CD4-positive, alpha-beta T cell (primary cell): ENCODE data around the gene CRIP2. TPM values are rescaled to one million over a fixed set of nuclear protein-coding genes. Genes with fewer than 3 reads are reported as not detected.
A peak's percentile ranks its signal among the peaks of the same experiment; 100 is the strongest.

Experiments
- ATAC-seq: fragments of 200-7000 bp; cut with Tn5 transposase; one replicate; pipeline ENCODE4 v1.10.0; 2022; ENCODE audit warnings: mild to moderate bottlenecking; ENCODE audit not compliant: poor library complexity
- CTCF ChIA-PET: fragments of 350-600 bp; sonication (Branson Sonifier 250); formaldehyde crosslinking; loops from one replicate; lab custom pipeline; 2021; ENCODE audit warnings: antibody characterized with exemption, inconsistent platforms; lab: Charles Lee
- POLR2A ChIA-PET: fragments of 350-600 bp; sonication (Branson Sonifier 250); formaldehyde crosslinking; loops from one replicate; lab custom pipeline; 2021; ENCODE audit warnings: antibody characterized with exemption, inconsistent platforms; lab: Charles Lee
- DNase-seq, 14 experiments: peaks; one replicate each; pipeline ENCODE4 v3.0.0-alpha.2; 2013 to 2020; ENCODE audit warnings: mixed read lengths in 2 of 14
- H3K27ac ChIP-seq, 2 donors: one replicate each; pipeline versions ENCODE4 v1.5.1 to v1.7.0; 2013; ENCODE audit warnings: low read length in 2 of 2, low read depth in 1 of 2, mild to moderate bottlenecking in 1 of 2
- H3K27me3 ChIP-seq, 2 experiments: 1 replicate in 1 of 2; 2 replicates in 1 of 2; pipeline versions ENCODE4 v1.6.1 to v1.7.0; 2013; ENCODE audit warnings: low read length in 2 of 2, control low read depth in 1 of 2, mild to moderate bottlenecking in 1 of 2, moderate library complexity in 1 of 2; ENCODE audit not compliant: insufficient read depth in 2 of 2, control insufficient read depth in 1 of 2
- H3K36me3 ChIP-seq: one replicate; pipeline ENCODE4 v1.6.1; 2013; ENCODE audit warnings: low read length, control low read depth; ENCODE audit not compliant: insufficient read depth
- H3K4me1 ChIP-seq: one replicate; pipeline ENCODE4 v1.6.1; 2013; ENCODE audit warnings: low read length, control low read depth; ENCODE audit not compliant: insufficient read depth
- H3K4me3 ChIP-seq: one replicate; pipeline ENCODE4 v1.5.1; 2013; ENCODE audit warnings: mild to moderate bottlenecking, low read length, moderate library complexity
- H3K9me3 ChIP-seq, 2 experiments: 1 replicate in 1 of 2; 2 replicates in 1 of 2; pipeline versions ENCODE4 v1.6.1 to v1.7.0; 2013; ENCODE audit warnings: low read length in 2 of 2, mild to moderate bottlenecking in 2 of 2, control low read depth in 1 of 2, moderate library complexity in 1 of 2; ENCODE audit not compliant: control insufficient read depth in 1 of 2, insufficient read depth in 1 of 2
- H3K27ac Mint-ChIP-seq: one replicate; pipeline ENCODE4 v1.8.0; 2020; ENCODE audit warnings: mixed read lengths
- H3K27me3 Mint-ChIP-seq: one replicate; pipeline ENCODE4 v1.8.0; 2021; ENCODE audit warnings: mixed read lengths
- H3K36me3 Mint-ChIP-seq: one replicate; pipeline ENCODE4 v1.8.0; 2021; ENCODE audit warnings: low read depth, mixed read lengths
- H3K4me1 Mint-ChIP-seq: one replicate; pipeline ENCODE4 v1.8.0; 2021; ENCODE audit warnings: low read depth, mixed read lengths
- H3K4me3 Mint-ChIP-seq: one replicate; pipeline ENCODE4 v1.8.0; 2020; ENCODE audit warnings: mild to moderate bottlenecking, mixed read lengths
- H3K9me3 Mint-ChIP-seq: one replicate; pipeline ENCODE4 v1.8.0; 2020; ENCODE audit warnings: mixed read lengths
- intact Hi-C, 2 experiments: fragments of 100-400 bp; cut with DNase I in 1 of 2; cut with micrococcal nuclease in 1 of 2; formaldehyde crosslinking; loops; one replicate each; pipeline versions ENCODE4 v1.15.1 to v1.9.0; 2023 to 2025; cut with DNase I, micrococcal nuclease
- total RNA-seq, 174 experiments: library from RNA in 2 of 174; stranded (reverse) in 2 of 174; gene quantifications; one replicate each; pipeline ENCODE4 v1.2.3 and lab custom pipeline; 2021 to 2026
- TF ChIP-seq, protein P1 (sequence below): fragments of 200-600 bp; IDR thresholded peaks from one replicate; pipeline ENCODE4 v1.8.0; 2022; ENCODE audit warnings: antibody characterized with exemption, mild to moderate bottlenecking

Gene CRIP2
- total RNA-seq, 2 experiments from 2014 or later = 62.5 to 68.3 TPM

DNA sequence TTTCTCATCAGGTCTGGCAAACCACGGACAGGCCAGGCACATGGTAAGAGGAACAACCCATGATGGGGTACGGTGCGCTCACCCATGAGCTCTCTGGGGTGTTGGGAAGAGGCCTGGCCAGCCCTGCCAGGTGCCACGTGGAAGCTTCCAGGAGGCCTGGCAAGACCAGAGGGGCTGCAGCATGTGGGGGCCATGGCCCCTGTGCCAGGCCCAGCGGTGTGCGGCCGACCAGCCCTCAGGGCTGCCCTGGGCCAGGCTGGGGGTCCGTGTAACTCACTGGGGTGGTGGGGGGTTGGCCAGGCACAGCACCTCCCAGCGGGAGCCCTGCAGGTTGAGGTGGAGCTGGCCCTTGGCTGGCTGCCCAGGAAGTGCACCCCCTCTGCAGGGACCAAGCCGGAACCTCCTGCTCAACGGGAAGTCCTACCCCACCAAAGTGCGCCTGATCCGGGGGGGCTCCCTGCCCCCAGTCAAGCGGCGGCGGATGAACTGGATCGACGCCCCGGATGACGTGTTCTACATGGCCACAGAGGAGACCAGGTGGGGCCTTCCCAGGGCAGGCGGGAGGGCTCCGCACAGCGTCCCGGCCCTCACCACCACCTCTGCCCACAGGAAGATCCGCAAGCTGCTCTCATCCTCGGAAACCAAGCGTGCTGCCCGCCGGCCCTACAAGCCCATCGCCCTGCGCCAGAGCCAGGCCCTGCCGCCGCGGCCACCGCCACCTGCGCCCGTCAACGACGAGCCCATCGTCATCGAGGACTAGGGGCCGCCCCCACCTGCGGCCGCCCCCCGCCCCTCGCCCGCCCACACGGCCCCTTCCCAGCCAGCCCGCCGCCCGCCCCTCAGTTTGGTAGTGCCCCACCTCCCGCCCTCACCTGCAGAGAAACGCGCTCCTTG lies 4.9 kb upstream of the CRIP2 start:
- peaks cover 18% of the 10 kb centered on the region for H3K4me1 ChIP-seq
- Mint-ChIP-seq H3K27me3 (no peaks in the 10 kb centered on the region), H3K27ac (no peak overlapping the region), H3K4me1 (peaks cover 4% of the 10 kb centered on the region), H3K36me3 (no peaks in the 10 kb centered on the region), H3K9me3 (no peaks in the 10 kb centered on the region), H3K4me3 (no peak overlapping the region)
- H3K36me3 ChIP-seq = peaks cover 17% of the 10 kb centered on the region
- DNase-seq (no peak), ATAC-seq (no peak)
- H3K4me3 ChIP-seq = no peak overlapping the region
- no peaks in the 10 kb centered on the region for H3K9me3 ChIP-seq
- H3K27me3 ChIP-seq = no peaks in the 10 kb centered on the region
- TF ChIP-seq, protein P1, sequence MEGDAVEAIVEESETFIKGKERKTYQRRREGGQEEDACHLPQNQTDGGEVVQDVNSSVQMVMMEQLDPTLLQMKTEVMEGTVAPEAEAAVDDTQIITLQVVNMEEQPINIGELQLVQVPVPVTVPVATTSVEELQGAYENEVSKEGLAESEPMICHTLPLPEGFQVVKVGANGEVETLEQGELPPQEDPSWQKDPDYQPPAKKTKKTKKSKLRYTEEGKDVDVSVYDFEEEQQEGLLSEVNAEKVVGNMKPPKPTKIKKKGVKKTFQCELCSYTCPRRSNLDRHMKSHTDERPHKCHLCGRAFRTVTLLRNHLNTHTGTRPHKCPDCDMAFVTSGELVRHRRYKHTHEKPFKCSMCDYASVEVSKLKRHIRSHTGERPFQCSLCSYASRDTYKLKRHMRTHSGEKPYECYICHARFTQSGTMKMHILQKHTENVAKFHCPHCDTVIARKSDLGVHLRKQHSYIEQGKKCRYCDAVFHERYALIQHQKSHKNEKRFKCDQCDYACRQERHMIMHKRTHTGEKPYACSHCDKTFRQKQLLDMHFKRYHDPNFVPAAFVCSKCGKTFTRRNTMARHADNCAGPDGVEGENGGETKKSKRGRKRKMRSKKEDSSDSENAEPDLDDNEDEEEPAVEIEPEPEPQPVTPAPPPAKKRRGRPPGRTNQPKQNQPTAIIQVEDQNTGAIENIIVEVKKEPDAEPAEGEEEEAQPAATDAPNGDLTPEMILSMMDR = no peak
- CTCF ChIA-PET = interaction anchor here (1.2 to 4.6 kb wide), 4 partner anchors 20 to 99 kb away, joined by 4 to 28 read pairs (median 6); partner anchors contain the start of gene TEDC1
- POLR2A ChIA-PET = interaction anchor here (1.3 kb wide), 1 partner anchor 11 kb away, joined by 3 read pairs; no protein-coding TSS in a partner anchor
- no peak overlapping the region for H3K27ac ChIP-seq
- intact Hi-C loops = no loop called here

DNA sequence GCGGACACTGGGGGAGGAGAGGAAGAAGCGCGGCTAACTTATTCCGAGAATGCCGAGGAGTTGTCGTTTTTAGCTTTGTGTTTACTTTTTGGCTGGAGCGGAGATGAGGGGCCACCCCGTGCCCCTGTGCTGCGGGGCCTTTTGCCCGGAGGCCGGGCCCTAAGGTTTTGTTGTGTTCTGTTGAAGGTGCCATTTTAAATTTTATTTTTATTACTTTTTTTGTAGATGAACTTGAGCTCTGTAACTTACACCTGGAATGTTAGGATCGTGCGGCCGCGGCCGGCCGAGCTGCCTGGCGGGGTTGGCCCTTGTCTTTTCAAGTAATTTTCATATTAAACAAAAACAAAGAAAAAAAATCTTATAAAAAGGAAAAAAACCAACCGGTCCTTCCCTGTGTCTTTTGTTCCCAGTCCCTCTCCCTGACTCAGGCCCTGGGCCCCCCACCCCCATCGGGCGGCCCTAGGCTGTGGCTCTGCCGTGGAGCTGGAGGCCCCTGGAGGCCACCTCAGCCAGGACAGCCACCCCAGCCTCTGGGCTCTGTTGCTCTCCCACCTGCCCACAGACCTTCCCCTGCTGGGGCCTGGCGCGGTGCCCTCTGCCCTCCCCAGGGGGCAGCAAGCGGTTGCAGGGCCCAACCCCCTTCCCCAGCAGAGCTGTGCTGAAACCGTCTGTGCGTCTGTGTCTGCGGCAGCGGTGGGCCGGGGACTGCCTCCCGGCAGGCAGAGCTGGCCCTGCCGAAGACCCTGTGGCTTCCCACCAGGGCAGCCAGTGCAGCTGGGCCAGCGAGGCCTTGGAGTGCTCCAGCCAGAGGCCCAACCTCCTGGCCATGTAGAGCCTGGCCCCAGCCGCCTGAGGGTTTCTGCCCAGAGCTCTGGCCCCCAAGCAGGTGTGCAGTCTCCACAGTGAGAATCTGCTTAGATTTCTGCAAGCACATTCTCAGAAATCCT lies 4.0 kb upstream of the CRIP2 start:
- Mint-ChIP-seq H3K9me3 (no peaks in the 10 kb centered on the region), H3K36me3 (no peaks in the 10 kb centered on the region), H3K4me3 (no peak overlapping the region), H3K4me1 (peaks cover 4% of the 10 kb centered on the region), H3K27ac (no peak overlapping the region), H3K27me3 (no peaks in the 10 kb centered on the region)
- DNase-seq (peak in 1 of 14 experiments; percentile 44), ATAC-seq (no peak)
- Histone ChIP-seq H3K36me3 (peaks cover 10% of the 10 kb centered on the region), H3K9me3 (no peaks in the 10 kb centered on the region), H3K27ac (no peak overlapping the region), H3K27me3 (peaks cover 4 to 8% of the 10 kb centered on the region in 2 experiments), H3K4me3 (no peak overlapping the region), H3K4me1 (peaks cover 27% of the 10 kb centered on the region)
- ChIA-PET CTCF (interaction anchor here (1.2 to 4.6 kb wide), 4 partner anchors 10 to 100 kb away, joined by 4 to 28 read pairs (median 8); partner anchors contain the start of gene TEDC1), POLR2A (no interaction called here)
- intact Hi-C loops = no loop called here
- TF ChIP-seq, protein P1 = no peak

DNA sequence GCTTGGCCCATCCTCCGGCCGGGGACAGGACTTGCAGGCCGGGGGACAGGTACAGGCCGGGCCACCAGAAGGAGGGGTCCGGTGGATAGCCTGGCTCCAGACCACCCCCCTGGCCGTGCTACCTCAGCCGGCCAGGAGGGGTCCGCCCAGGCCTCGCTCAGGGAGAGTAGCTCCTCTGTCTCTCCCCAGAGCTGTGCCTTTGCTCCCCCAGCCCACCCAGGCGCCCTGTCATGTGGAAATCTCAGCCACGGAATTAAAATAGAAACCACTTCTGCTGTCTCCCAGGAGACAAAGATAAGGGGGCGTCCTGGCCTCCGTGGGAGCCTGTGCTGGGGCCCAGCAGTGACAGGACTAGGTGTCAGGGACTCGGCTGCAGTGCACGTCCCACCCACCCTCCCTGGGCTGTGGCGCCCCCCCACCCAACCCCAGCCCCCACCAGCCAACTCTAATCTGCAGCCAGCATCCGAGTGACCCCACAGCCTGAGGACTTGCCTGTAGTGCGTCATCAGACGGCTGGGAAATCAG lies 3.3 kb upstream of the CRIP2 start:
- Mint-ChIP-seq H3K27me3 (no peaks in the 10 kb centered on the region), H3K36me3 (no peaks in the 10 kb centered on the region), H3K9me3 (no peaks in the 10 kb centered on the region), H3K27ac (no peak overlapping the region), H3K4me3 (no peak overlapping the region), H3K4me1 (peaks cover 4% of the 10 kb centered on the region)
- peaks cover 34% of the 10 kb centered on the region for H3K4me1 ChIP-seq
- ChIA-PET CTCF (interaction anchor here (1.2 to 4.6 kb wide), 4 partner anchors 10 to 100 kb away, joined by 4 to 28 read pairs (median 8); partner anchors contain the start of gene TEDC1), POLR2A (interaction anchor here (1.2 kb wide), 2 partner anchors 11 to 19 kb away, joined by 3 to 5 read pairs; no protein-coding TSS in a partner anchor)
- intact Hi-C loops = no loop called here
- no peaks in the 10 kb centered on the region for H3K9me3 ChIP-seq
- peaks cover 10% of the 10 kb centered on the region in 2 experiments for H3K27me3 ChIP-seq
- H3K4me3 ChIP-seq = no peak overlapping the region
- TF ChIP-seq, protein P1 = no peak
- peaks cover 9% of the 10 kb centered on the region for H3K36me3 ChIP-seq
- ATAC-seq (no peak), DNase-seq (no peak)
- H3K27ac ChIP-seq = no peak overlapping the region
